HG02588 (cell line): ENCODE results near the gene PLAAT5.

ENCODE experiments used
- ATAC-seq: cut with Tn5 transposase; IDR thresholded peaks from one replicate; pipeline ENCODE4 v1.9.1; 2021; ENCODE audit warnings: mild to moderate bottlenecking, moderate library complexity; ENCODE audit not compliant: unreplicated experiment

The PLAAT5 gene

GRCh38 chr11:63516109-63516508 lies 25.1 kb upstream of the PLAAT5 start:
- ATAC-seq, result no peak

DNA sequence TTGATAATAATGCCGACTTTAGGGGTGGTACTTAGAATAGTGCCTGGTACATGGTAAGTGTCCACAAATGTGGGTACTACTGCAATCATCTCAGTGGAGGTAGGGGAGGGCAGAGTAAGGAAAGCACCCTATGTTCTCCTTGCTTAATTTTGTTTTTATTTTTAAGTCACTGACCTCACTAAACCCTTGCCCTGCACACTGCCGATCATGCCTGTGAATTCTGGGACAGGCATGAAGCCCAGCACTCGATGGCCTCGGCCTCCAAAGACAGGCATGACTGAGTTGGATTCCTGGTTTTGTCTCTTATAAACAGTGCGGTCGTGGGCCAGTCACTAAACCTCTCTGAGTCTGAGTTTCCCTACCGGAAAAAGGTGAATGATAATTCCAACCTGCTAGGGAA lies 21.8 kb upstream of the PLAAT5 start:
- ATAC-seq, result no peak

DNA sequence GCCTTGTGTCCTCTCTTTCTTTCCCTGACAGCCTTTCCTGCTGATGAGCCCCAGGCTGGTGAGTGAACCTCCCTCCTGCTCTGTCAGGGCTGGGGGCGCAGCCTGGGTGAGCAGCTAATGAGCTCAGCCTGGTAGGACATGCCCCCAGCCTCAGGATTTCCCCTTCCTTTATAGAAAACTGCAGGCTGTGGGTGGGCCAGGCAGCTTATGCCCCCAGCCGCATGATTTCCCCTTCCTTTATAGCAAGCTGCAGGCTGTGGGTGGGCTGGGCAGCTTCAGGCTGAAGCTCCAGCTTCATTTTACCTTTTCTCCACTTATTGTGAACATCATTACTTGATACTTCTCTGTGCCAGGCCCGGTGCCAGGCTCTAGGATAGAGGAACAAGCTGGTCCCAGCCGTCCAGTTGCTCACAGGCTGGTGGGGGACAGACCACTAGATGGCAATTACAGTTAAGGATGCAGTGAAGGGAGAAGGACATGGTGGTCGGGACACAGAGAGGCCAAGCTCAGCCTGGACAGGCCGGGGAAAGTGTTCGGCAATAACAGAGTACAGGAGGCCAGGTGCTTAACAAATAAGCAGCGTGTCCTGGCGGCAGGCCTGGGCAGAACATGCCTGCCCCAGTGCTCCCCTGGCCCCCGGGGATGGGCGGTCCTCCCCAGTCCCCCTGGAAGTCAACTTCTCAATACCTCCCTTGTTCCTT lies 20.2 kb upstream of the PLAAT5 start:
- no peak for ATAC-seq

DNA sequence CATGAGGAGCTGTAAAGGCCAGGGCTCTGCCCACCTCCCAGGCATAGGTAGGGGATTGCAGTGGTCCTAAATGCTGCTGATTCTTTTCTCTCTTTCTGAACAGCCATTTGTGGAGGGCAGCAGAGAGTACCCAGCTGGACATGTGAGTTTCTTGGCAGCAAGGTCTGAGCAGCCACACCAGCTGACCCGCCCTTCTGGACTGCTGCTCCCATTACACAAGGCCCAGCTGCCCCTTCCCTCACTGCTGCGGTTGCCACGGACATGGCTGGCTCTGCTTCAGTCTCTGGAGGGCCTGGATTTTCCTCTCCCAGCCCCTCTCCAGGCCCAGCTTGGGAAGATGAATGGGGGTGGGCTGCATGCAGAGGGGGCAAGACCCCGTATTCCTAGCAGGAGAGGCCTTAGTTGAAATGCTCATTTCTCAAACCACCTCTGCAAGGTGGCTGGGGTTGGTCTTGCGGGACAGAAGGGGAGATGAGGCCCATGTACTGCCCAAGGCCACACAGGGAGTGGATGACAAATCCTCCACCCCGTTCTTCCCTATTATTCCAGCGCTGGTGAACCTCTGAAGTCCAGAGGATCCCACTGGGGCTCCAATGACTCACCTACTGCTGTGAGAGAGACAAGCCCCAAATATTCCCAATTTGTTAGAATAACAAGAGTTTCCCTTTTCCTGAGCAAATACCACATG lies 19.5 kb upstream of the PLAAT5 start:
- no peak for ATAC-seq

DNA sequence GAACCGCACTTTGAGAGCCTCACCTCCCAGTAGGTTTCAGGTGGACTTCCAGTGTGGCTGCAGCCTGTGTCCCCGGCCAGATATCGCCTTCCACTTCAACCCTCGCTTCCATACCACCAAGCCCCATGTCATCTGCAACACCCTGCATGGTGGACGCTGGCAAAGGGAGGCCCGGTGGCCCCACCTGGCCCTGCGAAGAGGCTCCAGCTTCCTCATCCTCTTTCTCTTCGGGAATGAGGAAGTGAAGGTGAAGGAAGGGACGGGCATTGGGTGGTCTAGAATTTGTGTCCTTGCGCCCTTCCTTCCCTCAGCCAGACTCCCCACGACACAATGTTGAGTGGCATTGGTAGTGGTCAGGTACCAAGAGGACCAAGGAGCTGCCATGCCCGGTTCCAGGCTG lies 17.8 kb upstream of the PLAAT5 start:
- no peak for ATAC-seq

DNA sequence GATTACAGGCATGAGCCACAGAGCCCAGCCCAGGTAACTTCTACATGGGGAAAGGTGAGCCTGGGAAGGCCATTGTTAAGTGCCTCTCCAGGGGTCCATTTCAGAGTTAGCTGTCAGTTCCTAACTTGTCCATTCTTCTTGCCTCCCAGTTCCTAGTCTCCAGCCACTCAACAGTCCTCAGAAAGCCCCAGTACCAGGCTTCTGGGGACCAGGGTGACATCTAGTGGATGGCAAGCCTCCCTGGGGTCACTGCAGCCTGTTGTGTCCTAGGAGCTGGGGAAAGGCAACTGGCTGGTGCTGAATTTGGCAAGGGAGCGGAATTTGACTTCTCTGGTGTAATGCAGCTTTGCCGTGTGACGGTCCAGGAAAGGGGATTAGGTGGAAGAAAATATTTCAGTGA lies 17.0 kb upstream of the PLAAT5 start:
- ATAC-seq, result no peak

- ATAC-seq, result no peak
Measured at GRCh38 chr11:63507511-63507910, 16.5 kb upstream of the PLAAT5 start.

DNA sequence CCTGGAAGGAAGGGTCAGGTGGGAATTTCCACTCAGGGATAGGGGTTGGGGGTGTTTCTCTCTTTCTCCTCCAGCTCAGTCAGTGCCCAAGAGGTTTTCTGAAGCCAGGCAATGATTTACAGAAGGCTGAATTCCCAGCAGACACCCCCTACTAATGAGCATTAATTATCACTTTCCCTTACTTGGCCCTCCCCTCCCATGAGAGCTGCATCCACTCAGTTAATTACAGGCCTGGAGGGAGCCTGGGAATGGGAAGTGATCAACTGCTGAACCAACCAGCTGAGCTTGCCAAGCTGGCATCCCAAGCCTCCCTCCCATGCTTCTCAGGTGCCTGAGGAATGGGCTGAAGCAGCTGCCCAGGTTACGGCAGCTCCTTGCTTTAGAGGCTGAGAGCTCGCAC lies 15.9 kb upstream of the PLAAT5 start:
- ATAC-seq, result no peak

DNA sequence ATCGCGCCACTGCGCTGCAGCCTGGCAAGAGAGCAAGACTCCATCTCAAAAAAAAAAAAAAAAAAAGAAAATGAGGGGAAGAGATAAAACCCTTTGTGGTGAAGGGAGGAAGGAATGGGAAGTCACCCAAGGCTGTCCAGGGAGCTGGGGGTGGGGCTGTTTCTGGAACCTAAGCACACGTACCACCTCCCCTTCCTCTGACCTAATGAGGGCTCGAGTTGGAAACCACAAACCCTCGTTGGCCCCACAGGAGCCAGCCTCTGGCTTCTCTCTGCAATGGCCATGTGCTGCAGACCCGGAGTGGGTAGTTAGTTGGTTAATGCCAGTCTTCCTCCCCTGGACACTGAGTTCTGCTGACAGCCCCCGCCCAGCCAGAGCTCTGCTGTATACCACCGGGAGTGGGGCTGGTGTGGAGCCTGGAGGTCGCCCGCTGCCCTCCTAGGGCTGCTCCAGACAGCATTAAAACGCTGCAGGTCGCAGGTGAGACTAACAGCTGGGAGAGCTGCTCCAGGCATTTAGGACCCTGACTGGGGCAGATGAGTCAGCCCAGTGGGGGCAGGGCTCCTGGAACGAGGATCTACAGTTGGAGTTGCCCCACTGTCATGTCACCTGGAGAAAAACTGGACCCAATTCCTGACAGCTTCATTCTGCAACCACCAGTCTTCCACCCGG lies 15.0 kb upstream of the PLAAT5 start, which contains the start of gene LGALS12:
Gene LGALS12, plus strand, starts transcription at position 228 of the 672 bp plus-strand sequence. Its CDS starts 375 bp downstream, at position 603.
- ATAC-seq, result no peak

DNA sequence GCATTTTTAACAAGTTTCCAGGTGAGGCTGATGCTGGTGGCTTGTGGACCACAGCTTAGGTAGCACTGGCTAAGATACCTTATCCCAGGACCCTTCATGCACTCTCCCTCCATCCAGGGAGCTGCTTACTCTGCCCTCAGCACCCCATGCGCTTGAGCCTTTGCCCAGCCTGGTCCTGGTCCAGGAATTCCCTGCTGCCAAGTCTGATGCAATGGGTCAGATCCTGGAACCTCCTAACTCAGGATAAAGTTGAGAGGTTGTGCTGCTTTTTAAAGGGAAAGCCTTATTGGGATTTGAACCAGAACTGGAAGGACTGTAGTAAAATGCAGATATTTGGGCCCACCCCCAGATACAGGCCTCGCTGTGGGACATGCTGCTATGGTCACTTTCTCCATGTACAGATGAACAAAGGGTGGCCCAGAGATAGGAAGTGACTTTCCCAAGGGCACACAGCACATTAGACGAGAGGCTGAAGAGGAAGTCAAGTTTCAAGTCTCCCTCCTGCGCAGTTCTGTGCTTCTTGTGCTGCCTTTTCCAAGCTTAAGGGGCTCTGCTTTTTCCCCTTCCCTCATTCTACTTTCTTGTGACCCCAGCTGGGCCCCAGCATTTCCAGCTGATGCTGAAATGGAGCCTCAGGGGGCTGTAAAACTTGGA lies 14.1 kb upstream of the PLAAT5 start:
- ATAC-seq, result no peak

DNA sequence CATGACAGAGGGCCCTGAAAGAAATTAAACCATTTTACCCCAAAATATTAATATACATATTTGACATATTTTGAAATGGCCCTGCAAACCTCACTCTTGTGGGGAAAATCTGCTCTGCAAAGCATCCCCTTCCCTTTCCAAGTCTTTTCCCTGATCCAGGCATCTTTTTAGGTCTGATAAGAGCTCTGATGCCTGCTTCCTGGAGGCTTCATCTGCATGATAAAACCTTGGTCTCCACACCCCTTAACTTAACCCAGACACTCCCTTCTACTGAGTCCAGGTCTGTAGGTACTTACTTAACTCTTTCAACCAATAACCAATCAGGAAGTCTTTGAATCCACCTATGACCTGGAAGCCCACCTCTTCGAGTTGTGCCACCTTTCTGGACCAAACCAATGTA lies 13.1 kb upstream of the PLAAT5 start:
- ATAC-seq, result no peak

GRCh38 chr11:63503492-63503891 lies 12.5 kb upstream of the PLAAT5 start:
- no peak for ATAC-seq

DNA sequence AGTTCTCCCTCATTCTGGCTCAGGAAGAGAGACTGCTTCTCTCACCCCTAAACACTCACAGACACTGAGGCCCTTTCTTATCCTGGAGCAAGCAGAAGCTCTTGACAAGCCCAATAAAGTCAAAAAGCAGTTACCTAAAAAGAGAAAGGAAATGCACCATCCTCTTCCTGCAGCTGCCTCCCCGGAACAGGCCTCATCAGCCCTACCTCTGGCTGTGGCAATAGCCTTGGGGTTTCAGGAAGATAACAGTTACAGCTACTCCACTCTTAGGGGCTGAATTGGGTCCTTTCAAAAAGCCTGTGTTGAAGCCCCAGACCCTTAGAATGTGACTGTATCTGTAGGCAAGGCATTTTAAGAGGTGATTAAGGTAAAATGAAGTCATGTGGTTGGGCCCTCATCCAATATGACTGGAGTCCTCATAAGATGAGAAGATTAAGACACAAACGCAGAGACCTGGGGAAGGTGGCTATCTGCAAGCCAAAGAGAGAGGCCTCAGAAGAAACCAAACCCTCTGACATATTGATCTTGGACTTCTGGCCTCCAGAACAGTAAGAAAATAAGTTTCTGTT lies 11.4 kb upstream of the PLAAT5 start:
- ATAC-seq, result no peak

DNA sequence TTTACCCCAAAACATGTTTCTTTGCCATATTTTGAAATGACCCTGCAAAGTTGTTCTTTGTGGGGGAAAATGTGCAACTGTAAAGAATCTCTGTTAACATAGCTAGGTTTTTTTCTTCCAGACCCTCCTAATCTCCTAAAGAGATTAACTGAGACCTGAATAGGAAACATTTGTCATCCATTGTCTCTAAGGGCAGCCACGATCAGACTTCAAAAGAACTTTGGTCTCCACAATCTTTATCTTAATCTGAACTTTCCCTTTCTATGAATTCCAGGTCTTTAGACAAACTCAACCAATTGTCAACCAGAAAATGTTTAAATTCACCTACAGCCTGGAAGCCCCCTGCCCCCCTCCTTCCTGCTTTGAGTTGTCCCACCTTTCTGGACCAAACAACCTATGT lies 10.3 kb upstream of the PLAAT5 start:
- ATAC-seq, result no peak

GRCh38 chr11:63499874-63500273 lies 8.9 kb upstream of the PLAAT5 start:
- ATAC-seq, result no peak

DNA sequence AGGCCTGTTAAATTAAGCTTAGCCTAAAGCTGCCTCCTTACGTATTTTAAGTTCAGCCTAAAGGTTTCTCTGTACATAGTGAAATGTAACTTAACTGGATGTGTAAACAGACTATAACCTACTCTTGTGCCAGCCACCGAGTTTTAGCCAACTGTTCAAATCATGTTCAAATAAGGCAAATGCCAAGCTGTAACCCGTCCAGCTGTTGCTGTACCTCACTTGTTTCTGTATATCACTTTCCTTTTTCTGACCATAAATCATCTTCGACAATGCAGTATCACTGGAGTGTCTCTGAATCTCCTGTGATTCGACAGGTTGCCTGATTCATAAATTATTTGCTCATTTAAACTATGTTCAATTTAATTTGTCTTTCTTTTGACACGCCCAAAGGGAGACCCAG lies 4.0 kb upstream of the PLAAT5 start:
- ATAC-seq, result no peak

- no peak for ATAC-seq
Measured at GRCh38 chr11:63493127-63493526, 2.2 kb upstream of the PLAAT5 start.

DNA sequence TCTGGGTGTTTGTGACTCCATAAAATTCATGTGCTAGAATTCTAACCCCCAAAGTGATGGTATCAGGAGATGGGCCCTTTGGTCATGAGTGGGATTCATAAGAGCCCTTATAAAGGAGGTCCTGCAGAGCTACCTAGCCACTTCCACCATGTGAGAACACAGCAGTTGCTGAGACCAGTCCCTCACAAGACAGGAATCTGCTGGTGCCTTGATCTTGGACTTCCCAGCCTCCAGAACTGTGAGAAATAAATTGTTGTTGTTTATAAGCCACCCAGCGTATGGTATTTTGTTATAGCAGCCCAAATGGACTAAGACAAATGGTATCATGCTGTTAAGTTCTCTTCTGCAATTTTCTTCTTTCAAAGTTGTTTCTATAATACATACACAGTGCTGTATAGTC lies 1.5 kb upstream of the PLAAT5 start:
- no peak for ATAC-seq

GRCh38 chr11:63491636-63492372 lies 837 bp upstream of the PLAAT5 start:
- no peak for ATAC-seq

GRCh38 chr11:63491240-63491587 lies 247 bp upstream of the PLAAT5 start:
- no peak for ATAC-seq

- ATAC-seq, result no peak
Measured at GRCh38 chr11:63489879-63490278, 1.1 kb downstream of the PLAAT5 start.
